ENCODE measurements around the gene S100B. TPM values are rescaled to one million over a fixed set of nuclear protein-coding genes. Genes with fewer than 3 reads are reported as not detected.

S100B gene
- total and polyA plus RNA-seq, 4 donors: 3.2 to 6.0 (median 5.4) TPM

GRCh38 chr21:46562472-46562871 lies 42.4 kb downstream of the S100B start:
- Histone ChIP-seq H3K4me3 (no peak overlapping the region), H3K4me1 (ENCODE audit: control insufficient read depth in 5 of 5, insufficient read depth in 5 of 5, low read length in 5 of 5) (peaks cover 0 to 4% (median 0%) of the 10 kb centered on the region in 5 donors), H3K27ac (ENCODE audit: low read depth in 1 of 2, low read length in 1 of 2) (no peak overlapping the region), H3K36me3 (ENCODE audit: control insufficient read depth in 4 of 4, insufficient read depth in 4 of 4, low read length in 4 of 4) (peaks cover 4 to 60% (median 45%) of the 10 kb centered on the region in 4 donors), H3K9me3 (ENCODE audit: control insufficient read depth in 4 of 4, insufficient read depth in 3 of 4, low read length in 3 of 4) (no peaks in the 10 kb centered on the region), H3K9ac (ENCODE audit: insufficient read depth in 1 of 2, low read length in 2 of 2) (no peak overlapping the region), H3K27me3 (ENCODE audit: control insufficient read depth in 3 of 3, insufficient read depth in 3 of 3, low read length in 2 of 3) (no peaks in the 10 kb centered on the region)
- no peak for TF ChIP-seq CTCF (IDR thresholded peaks at IDR 0.05; ENCODE audit: control extremely low read depth, extremely low read depth)
- no peak for ATAC-seq (ENCODE audit: insufficient read depth, low FRiP score)
- 87 to 92% methylated on average over 10 of the region's 10 CpGs for WGBS, 2 donors
- no peak for DNase-seq

- Histone ChIP-seq H3K27ac (ENCODE audit: low read depth in 1 of 2, low read length in 1 of 2) (no peak overlapping the region), H3K4me1 (ENCODE audit: control insufficient read depth in 5 of 5, insufficient read depth in 5 of 5, low read length in 5 of 5) (peaks cover 0 to 4% (median 0%) of the 10 kb centered on the region in 5 donors), H3K36me3 (ENCODE audit: control insufficient read depth in 4 of 4, insufficient read depth in 4 of 4, low read length in 4 of 4) (peaks cover 7 to 60% (median 41%) of the 10 kb centered on the region in 4 donors), H3K9ac (ENCODE audit: insufficient read depth in 1 of 2, low read length in 2 of 2) (no peak overlapping the region), H3K4me3 (no peak overlapping the region), H3K27me3 (ENCODE audit: control insufficient read depth in 3 of 3, insufficient read depth in 3 of 3, low read length in 2 of 3) (no peaks in the 10 kb centered on the region), H3K9me3 (ENCODE audit: control insufficient read depth in 4 of 4, insufficient read depth in 3 of 4, low read length in 3 of 4) (no peaks in the 10 kb centered on the region)
- ATAC-seq (ENCODE audit: insufficient read depth, low FRiP score): no peak
- 95% methylated on average over 19 of the region's 19 CpGs for WGBS, 2 donors
- TF ChIP-seq CTCF (IDR thresholded peaks at IDR 0.05; ENCODE audit: control extremely low read depth, extremely low read depth): no peak
- DNase-seq: no peak
Observed at GRCh38 chr21:46561445-46562090, 43.3 kb downstream of the S100B start.

- TF ChIP-seq CTCF (IDR thresholded peaks at IDR 0.05; ENCODE audit: control extremely low read depth, extremely low read depth): no peak
- Histone ChIP-seq H3K27me3 (ENCODE audit: control insufficient read depth in 3 of 3, insufficient read depth in 3 of 3, low read length in 2 of 3) (no peaks in the 10 kb centered on the region), H3K4me1 (ENCODE audit: control insufficient read depth in 5 of 5, insufficient read depth in 5 of 5, low read length in 5 of 5) (peaks cover 0 to 4% (median 0%) of the 10 kb centered on the region in 5 donors), H3K27ac (ENCODE audit: low read depth in 1 of 2, low read length in 1 of 2) (no peak overlapping the region), H3K9me3 (ENCODE audit: control insufficient read depth in 4 of 4, insufficient read depth in 3 of 4, low read length in 3 of 4) (no peaks in the 10 kb centered on the region), H3K4me3 (no peak overlapping the region), H3K36me3 (ENCODE audit: control insufficient read depth in 4 of 4, insufficient read depth in 4 of 4, low read length in 4 of 4) (peaks cover 7 to 53% (median 41%) of the 10 kb centered on the region in 4 donors), H3K9ac (ENCODE audit: insufficient read depth in 1 of 2, low read length in 2 of 2) (no peak overlapping the region)
- 89 to 95% methylated on average over 19 of the region's 19 CpGs for WGBS, 2 donors
- DNase-seq: no peak
- ATAC-seq (ENCODE audit: insufficient read depth, low FRiP score): no peak
Observed at GRCh38 chr21:46560568-46561444, 44.1 kb downstream of the S100B start.
